Medulla oblongata (tissue), 1 donor: ENCODE results near the gene GRIN2C.
"Not testable (repeated sequence)": the region's sequence is repeated elsewhere in the genome, so short reads cannot be mapped to it uniquely, and the experiment has no call there.

ENCODE experiments used
- DNase-seq: peaks from one replicate; pipeline ENCODE4 v3.0.0-alpha.2; 2015; ENCODE audit errors: extremely low spot score

The GRIN2C gene

DNA sequence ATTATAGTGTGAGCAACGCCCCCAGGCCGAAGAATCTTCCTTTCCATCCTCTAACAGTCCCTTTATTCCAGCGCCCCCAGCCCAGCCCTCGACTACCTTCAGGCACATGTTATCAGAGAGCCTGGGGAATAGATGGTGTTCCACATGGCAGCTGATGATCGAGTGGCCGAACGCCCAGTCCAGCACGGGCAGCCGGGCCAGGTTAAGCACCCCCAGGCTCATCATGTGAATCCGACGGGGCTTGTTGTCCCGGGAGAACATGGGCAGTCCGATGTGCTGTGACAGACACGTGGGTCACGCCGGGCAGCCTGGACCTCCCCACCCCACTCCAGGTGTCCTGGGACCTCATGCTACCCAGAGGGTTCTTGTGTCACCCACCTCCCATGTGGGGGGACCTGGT is 19.6 kb upstream of the GRIN2C start:
- no peak for DNase-seq

DNA sequence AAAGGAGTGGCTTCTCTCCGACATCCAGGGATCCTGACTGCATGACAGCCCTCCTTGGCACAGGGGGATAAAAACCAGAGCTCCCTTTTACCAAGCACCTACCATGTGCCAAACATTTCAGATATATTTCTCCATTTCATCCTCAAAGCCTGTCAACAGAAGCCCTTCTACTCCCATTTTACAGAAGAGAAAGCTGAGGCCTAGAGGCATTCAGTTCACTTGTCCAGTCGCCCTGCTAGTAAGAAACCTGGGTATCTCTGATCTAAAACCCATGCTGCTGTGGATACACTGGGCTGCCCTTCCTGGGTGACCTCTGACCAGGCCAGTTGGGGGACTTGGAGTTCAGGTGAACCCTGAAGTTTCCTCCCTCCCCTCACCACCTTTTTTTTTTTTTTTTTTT is 19.0 kb upstream of the GRIN2C start:
- no peak for DNase-seq

DNA sequence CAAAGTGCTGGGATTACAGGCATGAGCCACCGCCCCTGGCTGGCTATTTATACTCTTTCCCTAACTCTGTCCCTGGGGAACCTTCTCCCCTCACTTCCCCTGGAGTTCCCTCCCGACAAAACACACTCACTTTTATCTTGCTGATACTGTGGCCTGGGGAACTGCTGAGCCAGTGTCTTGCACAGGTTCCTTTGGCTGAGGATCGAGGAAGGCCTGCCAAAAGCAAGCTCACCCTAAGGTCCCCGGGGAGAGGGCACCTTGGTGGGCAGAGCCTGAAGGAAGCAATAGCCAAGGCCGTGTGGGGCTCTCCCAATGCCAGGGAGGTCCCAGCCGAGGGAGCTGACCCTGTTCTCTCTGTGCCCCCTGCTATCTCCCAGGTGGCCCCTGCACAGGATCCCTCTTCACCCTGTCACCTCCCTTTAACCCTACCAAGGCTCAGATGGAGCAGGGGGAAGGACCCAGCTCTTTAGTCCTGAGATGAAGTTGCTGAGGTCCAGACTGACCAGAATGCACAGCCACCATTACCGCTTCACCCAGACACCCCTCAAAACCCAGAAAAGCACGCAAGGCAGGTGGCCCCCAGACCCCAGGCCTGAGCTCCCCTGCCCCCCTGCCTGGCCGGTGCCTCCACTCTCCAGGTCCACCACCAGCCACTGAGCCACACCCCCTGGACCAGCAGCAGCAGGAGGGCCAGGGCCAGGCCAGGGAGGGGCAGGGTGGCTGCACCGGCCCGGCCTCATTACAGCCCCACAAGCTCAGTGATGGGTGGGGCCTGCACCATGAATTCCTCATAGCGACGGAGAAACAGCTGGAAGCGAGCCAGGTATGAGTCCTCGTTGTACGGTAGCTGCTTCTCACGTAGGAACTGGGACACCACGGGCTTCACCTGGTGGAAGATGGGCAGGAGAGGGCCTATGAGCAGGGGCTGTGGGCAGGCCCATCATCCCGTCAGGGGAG is 18.2 kb upstream of the GRIN2C start:
- no peak for DNase-seq

DNA sequence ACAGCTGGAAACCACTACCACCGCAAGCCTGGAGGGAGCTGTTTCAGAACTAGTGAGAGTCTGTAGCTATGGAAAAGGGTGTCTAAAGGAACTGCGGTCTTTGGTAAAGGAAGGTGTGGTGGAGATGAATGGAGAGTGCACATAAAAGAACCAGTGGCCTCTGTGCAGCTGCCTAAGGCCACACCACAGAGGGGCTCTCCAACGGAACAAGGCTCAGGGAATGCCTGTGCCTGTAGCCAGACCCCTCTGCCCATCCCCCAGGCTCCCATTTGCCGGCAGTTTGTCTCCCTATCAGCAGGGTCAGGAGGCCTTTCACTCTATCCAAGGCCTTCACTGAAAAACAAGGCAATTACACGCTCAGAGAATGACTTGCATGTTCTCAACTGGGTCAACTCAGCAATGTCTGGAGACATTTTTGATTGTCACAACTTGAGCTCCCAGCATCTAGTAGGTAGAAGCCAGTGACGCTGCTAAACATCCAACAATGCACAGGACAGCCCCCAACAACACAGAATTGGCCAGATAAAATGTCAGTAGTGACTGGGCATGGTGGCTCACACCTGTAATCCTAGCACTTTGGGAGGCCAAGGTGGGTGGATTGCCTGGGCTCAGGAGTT is 16.4 kb upstream of the GRIN2C start:
- no peak for DNase-seq

DNA sequence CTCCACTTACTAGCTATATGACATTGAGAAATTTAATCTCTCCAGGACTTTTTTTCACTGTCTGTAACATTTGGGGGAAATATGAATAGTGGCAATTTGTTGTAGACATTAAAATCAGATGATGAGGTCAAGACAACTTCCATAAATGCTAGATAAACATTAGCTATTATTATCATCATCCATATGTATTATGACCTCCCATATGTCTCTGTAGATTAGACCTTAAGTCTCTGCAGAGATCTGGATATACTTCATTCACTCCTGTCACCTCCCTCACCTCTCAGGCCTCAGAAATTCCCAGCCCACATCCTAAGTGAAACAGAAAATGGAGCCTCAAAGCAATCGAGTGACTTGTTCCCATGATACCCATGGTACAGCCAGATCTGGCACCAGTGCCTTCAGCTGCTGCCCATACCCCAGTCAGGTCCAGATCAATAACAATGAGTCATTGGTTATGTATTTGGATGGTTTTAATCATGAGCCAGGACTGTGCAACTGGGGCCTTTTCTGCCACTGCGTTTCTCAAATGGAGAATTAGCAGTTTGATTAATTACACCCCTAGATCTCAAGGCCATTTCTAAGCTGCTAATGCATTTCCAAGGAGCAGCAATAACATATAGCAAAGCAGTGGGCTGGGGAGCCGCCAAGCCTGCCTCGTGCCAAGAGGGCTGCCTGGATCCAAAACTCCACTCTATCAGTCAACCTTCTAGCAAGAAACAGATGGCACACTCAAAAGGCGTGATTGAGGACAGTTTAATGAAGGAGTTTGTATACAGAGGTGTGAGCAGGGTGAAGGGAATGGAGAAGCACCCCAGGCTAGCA is 15.7 kb upstream of the GRIN2C start:
- no peak for DNase-seq

DNA sequence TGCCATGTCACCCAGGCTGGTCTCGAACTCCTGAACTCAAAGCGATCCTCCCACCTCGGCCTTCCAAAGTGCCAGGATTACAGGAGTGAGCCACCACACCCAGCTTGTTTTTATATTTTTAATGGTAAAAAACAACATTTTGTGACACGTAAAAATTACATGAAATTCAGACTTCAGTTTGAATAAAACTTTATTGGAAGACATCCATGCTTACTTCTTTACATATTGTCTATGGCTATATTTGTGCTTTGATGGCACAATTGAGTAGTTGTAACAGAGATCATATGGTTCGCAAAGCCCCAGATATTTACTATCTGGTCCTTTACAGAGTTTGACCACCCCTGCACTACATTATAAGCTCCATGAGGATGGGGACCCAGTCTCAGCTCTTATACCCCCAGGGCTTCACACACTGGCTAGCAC is 14.9 kb upstream of the GRIN2C start:
- DNase-seq, result no peak

DNA sequence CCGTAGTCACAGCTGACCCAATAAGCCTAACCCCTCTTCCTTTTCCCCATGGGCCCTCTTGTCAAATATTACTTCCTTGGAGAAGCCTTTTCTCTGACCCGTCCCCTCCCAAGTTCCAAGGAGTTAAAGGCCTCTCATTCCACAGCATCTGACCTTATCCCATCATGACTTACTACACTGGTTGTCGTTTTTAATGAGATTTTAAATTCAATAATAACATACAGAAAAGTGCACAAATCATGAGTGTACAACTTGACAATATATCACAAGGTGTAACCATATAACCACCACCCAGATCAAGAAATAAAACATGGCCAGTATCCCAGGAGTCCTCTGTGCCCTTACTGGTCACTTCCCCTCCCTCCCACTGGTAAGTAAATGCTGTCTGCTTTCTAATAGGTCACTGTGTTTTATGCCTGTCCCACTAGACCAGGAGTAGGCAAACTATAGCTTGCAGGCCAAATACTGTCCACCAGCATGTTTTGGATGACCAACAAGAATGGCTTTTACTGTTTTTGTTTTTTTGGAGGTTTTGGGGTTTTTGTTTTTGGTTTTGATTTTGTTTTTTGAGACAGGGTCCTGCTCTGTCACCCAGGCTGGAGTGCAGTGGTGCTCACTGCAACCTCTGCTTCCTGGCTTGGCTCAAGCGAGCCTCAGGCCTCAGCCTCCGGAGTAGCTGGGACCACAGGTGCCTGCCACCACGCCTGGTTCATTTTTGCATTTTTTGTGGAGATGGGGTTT is 14.4 kb upstream of the GRIN2C start:
- no peak for DNase-seq

DNA sequence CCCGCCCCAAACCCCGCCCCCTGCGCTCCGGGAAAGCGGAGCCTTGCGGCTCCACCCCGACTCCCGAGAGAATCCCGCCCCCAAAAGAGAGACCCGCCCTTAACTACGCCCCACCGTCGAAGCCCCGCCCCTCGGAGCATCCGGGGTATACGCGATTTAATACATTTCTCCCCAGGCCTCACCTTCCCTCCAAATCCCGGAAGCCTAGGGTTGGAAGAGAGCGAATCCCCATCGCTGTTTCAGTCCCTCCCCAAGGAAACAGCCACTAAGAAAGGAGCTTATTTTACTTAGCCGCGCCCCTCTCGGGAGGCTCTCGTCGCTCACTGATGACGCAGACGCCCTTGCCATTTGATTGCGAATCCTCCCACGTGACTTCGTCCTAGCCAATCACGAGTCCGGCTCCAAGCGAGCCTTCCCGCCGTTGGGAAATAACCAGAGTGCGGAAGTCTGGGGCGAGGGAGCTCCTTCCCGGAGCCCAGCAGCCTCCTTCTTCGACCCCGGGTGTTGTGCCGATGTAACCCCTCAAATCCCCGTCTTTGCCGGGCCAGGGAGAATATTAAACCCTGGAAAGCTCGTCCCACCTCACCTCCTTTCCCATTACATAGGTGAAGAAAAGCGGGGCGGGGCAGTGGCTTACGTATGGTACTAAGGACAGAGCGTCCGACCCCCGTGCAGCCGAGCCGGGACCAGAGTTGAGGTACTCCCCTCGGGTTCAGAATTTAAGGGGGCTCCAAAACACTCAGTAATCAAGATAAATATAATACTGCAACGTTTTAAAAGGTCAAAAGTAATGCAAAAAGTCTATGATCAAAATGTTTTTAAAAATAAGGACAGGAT is 13.6 kb upstream of the GRIN2C start:
- DNase-seq, result peak; percentile 100

DNA sequence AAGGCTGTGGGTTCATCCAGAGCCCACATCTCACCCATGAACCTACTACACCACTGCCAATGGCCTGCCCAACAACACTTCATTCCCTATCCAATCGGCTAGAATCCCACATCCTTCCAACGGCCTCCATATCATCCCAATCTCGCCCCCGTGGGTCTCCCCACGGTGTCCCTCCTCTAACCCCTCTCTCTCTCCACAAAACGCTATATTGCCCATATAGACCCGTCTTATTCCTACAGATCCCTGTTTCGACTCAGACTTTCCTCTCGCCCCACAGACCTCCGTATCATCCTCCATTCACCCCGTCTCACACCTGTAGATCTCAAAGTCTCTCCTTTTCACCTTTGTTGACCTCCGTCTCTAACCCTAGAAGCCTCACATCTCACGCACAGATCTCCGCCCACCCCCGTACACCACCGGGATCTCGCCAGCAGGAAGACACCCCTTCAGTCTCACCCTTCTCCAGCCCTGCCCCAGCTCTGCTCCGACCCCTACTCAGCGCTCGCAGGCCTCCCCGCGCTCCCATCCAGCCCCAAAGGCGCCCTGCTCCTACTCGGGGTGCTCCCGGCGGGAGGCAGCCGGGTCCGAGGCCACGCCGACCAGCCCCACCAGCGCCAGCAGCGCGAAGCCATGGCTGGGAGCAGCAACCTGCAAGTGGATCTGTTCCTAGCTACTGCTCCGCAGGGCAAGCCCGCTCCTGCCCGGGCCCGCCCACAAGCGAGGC is 12.8 kb upstream of the GRIN2C start, which contains the start of gene FDXR:
TSS of gene FDXR (minus strand) at position 682 of the 724 bp plus-strand sequence. CDS start at position 632, 50 bp downstream.
- DNase-seq, result no peak

DNA sequence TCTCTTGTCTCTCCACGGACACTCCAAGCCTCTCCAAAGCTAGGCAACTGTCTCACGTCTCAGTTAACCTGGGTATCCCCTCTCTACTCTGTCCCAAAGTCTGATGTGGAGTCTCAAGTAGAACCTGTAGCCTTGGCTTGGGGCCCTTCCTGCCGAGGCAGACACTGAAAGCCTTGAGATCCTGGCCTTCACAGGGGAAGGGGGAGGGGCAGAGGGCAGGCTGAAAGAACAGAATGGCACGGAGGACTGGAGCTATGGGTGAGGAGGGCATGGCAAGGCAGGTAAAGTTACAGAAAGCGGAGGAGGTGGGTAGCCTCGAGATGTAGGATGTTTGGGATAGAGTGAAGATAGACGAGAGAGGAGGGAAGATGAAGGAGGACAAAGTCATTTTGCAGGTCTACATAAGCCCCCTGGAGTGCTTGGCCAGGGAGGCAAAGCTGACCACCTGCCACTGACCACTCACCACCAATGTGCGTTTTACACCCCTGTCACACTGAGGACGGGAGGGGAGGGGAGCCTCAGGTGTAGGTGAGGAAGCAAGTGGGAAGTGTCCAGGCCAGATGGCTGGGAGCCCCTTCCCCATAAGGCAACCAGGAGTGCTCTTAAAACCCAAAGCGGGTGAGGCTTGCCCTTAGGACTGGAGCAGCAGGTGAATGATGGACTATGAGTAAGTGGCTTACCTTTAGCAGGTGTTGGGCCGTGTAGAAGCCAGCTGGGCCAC is 11.8 kb upstream of the GRIN2C start:
- DNase-seq, result no peak

DNA sequence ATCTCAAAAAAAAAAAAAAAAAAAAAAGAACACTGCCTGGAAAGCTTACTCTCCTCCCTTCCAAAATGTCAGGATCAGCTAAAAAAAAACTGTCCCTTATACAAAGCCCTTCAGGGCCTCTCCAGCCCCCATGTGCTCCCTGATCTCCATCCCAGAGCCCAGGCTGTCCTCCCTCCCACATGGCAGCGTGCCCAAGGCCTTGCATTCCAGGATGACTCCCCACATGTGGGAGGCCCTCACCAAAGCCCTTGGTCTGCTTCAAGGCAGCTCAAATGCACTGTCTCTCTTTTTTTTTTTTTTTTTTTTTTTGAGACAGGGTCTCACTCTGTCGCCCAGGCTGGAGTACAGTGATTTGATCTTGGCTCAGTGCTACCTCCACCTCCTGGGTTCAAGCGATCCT is 10.8 kb upstream of the GRIN2C start:
- no peak for DNase-seq

DNA sequence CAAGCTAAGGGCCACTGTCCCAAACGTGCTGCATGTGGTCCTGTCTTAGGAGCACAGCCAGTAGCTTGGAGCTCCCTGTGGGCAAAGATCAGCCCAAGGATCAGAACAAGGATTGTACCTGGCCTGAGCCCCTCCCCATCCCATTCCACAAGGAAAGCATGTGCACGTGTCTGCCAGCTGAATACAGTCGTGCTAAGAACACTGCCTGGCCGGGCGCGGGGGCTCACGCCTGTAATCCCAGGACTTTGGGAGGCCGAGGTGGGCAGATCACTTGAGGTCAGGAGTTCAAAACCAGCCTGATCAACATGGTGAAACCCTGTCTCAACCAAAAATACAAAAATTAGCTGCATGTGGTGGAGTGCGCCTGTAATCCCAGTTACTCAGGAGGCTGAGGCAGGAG is 10.3 kb upstream of the GRIN2C start:
- DNase-seq, result not testable (repeated sequence)

DNA sequence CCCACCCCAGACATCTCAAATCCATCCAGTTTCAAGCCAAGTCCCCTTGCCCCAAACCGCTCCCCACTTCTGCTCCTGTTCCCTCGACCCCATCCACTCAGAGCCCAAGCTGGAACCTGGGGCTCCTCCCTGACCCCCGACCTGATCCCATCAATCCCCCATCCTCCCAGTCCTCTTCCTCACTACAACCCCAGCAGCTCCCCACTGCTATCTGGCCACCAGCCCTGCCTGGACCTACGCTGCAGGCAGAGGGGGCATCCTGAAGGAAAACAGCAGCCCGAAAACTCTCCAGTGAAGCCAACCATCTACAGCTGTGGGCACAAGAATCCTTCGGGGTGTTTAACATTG is 9.2 kb upstream of the GRIN2C start:
- DNase-seq, result no peak

DNA sequence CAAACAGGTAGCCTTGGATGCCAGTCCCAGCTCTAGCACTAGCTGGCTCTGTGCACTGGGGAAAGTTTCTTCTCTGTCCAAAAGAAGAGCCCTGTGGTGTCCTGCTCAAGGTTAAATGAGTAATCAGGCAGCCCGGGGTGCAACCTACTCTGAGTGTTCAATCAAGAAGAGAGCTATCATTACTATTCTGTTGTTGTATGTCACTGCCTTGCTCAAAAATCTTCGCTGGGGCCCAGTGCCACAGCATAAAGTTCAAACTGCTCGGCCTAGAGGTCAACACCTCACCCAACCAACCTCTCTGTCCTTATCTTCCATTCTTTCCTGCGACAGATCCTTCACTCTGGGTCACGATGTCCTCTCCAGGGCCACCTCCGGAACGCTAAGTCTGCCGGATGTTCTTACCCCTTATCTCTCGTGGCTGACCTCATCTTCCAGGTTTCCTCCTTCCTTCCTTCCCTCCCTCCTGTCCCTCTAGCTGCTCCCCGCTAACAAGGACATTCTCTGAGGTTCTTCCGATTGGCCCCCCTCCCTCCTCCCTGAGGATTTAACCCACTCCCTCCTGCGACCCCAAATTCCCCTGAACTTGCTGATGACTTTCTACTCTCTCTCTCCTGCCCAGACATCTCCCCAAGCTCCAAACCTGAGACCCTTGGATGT is 8.7 kb upstream of the GRIN2C start:
- no peak for DNase-seq

DNA sequence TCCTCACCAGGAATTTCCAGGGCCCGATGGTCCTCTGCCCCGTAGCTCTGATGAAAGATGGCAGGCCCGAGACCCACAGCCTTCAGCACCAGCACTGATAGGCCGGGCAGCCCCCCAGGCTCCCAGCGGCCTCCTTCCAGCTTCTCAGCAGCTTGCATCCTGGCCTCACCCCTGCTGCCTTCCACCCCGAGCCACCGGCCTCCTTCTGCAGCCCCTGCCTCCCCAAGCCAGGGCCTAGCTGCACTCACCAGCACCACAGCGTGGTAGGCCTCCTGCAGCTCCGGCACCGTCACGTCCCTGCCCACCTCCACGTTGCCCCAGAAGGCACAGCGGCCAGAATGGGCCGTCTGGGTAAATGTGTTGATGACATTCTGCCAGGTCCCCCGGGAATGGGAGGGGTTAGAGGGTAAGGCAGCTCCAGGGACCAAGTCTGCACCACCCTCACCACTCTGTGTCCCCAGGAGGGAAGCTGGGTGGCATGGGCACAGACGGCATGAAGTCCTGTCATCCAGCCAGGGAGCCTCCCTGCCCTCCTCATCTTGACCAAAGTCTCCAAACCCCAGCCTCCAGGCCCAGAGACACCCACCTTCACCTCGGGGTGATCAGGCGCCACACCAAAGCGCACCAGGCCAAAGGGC is 6.6 kb upstream of the GRIN2C start:
- DNase-seq, result no peak

DNA sequence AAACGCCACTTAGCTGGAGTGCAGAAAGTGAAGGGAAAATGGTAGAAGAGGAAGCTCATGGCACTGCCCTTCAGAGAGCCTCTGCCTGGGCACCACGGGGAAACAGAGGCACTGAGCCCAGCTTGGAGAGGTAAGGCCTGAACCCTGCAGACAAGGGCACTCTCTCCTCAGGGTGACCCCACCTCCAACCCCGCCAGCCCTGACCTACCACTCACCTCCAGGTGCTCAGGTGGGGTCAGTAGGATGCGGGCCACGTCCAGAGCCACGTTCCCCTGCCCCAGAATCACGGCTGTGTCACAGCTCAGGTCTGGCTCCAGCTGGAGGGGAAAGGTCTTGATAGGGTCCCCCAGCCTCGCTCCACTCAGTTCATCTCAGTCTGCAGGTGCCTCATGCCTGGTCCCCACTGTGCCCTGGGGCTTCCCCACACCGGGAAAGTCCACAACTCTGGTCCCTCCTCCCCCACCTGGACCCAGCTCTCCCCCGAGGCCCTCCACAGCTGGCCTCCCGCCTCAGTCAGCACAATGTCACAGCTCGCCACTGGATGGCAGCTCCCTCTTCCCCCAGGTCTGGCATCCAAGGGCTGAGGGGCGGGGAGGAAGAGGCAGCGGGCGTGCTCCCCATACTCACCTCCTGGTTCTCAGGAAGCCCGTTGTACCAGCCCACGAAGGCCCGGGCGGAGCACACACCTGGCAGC is 6.0 kb upstream of the GRIN2C start:
- DNase-seq, result no peak

DNA sequence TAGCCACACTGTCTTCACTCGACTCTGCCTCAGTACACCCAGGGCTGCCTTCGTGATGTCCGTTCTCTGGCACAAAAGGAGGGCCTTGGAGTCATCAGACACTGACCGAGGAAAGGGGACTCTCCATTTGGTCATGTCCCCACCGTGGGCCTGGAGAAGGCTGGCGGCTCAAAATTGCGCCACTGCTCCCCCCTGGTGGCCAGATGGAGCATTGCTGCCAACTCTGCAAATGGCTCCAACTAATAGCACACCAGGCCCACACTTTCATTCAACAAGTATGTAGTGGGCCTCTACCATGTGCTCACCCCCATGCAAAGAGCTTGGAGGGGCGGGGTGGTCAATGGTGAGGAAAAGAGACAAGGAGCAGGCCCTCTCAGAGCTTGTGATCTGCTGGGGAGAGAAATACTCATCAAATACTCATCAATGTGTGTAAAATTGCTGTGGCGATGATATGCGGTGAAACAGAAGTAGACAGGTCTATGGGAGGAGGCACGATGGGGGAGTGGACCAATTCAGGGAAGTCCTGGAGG is 5.2 kb upstream of the GRIN2C start:
- peak; percentile 85 for DNase-seq
